Body of pancreas (tissue), 4 donors: ENCODE measurements around the gene PCDH17.
A peak's percentile ranks its signal among the peaks of the same experiment; 100 is the strongest.

ENCODE experiments used
- CTCF ChIP-seq, 7 experiments: fragments of 450-650 bp in 4 of 7; fragments of 200-600 bp in 3 of 7; sonication (generic) in 3 of 7; IDR thresholded peaks; one replicate each; pipeline ENCODE4 v1.5.1; 2016 to 2019; ENCODE audit warnings: antibody characterized with exemption in 7 of 7
- POLR2A ChIP-seq, 3 donors: fragments of 450-650 bp; IDR thresholded peaks; one replicate each; pipeline ENCODE4 v1.6.1; 2016; ENCODE audit warnings: antibody characterized with exemption in 3 of 3, mild to moderate bottlenecking in 2 of 3

DNA sequence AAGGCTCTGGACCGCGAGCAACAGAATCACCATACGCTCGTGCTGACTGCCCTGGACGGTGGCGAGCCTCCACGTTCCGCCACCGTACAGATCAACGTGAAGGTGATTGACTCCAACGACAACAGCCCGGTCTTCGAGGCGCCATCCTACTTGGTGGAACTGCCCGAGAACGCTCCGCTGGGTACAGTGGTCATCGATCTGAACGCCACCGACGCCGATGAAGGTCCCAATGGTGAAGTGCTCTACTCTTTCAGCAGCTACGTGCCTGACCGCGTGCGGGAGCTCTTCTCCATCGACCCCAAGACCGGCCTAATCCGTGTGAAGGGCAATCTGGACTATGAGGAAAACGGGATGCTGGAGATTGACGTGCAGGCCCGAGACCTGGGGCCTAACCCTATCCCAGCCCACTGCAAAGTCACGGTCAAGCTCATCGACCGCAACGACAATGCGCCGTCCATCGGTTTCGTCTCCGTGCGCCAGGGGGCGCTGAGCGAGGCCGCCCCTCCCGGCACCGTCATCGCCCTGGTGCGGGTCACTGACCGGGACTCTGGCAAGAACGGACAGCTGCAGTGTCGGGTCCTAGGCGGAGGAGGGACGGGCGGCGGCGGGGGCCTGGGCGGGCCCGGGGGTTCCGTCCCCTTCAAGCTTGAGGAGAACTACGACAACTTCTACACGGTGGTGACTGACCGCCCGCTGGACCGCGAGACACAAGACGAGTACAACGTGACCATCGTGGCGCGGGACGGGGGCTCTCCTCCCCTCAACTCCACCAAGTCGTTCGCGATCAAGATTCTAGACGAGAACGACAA is 1.8 kb downstream of the PCDH17 start:
- TF ChIP-seq CTCF (IDR thresholded peaks at IDR 0.05) (peak; percentile 32 to 59 (median 54)), POLR2A (IDR thresholded peaks at IDR 0.05) (peak in 1 of 3 donors; percentile 23)
